Fibroblast of the aortic adventitia (primary cell): ENCODE results near the gene SLIT3. TPM values are rescaled to one million over a fixed set of nuclear protein-coding genes. Genes with fewer than 3 reads are reported as not detected.

ENCODE experiments used
- DNase-seq: peaks from one replicate; pipeline ENCODE4 v3.0.0-alpha.2; 2010; ENCODE audit warnings: low read depth
- H3K4me3 ChIP-seq: 2 replicates; pipeline ENCODE4 v1.5.1; 2011; ENCODE audit warnings: low read depth, mild to moderate bottlenecking, control low read depth, low read length, moderate library complexity
- total RNA-seq: library from RNA; depleted of rRNA; stranded (reverse); fragments of >200 nt; gene quantifications from 2 replicates; pipeline ENCODE4 v1.2.3, GENCODE V29; 2012; ENCODE audit warnings: low replicate concordance
- TF ChIP-seq, protein P1 (sequence below): IDR thresholded peaks from 2 replicates; pipeline ENCODE4 v1.5.1; 2011; ENCODE audit warnings: mild to moderate bottlenecking, low read length, control low read depth, inconsistent platforms; ENCODE audit not compliant: insufficient read depth

The SLIT3 gene
- total RNA-seq, 1 donor, result 65.3 TPM

GRCh38 chr5:169272731-169273427 lies 28.1 kb downstream of the SLIT3 start:
- no peak for DNase-seq
- H3K4me3 ChIP-seq, result no peak overlapping the region
- TF ChIP-seq, protein P1, sequence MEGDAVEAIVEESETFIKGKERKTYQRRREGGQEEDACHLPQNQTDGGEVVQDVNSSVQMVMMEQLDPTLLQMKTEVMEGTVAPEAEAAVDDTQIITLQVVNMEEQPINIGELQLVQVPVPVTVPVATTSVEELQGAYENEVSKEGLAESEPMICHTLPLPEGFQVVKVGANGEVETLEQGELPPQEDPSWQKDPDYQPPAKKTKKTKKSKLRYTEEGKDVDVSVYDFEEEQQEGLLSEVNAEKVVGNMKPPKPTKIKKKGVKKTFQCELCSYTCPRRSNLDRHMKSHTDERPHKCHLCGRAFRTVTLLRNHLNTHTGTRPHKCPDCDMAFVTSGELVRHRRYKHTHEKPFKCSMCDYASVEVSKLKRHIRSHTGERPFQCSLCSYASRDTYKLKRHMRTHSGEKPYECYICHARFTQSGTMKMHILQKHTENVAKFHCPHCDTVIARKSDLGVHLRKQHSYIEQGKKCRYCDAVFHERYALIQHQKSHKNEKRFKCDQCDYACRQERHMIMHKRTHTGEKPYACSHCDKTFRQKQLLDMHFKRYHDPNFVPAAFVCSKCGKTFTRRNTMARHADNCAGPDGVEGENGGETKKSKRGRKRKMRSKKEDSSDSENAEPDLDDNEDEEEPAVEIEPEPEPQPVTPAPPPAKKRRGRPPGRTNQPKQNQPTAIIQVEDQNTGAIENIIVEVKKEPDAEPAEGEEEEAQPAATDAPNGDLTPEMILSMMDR, result no peak

DNA sequence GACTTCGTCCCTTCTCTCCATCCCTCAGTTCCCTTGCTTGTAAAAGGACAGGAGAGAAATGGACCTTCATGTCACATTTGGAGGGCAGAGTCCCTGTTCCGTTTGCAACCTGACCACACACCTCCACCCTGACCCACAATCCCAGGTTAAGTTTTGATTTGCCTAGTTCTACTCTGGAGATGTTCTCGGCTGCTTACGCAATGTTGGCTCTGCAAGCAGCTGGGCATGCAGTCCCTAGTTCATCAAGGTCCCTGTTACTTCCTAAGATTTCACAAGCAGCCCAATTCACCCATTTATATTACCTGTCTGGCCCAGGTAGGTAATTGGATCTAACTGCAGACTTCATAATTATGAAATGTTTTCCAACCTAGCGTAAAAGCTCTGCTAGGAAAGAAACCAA lies 28.8 kb downstream of the SLIT3 start:
- no peak overlapping the region for H3K4me3 ChIP-seq
- TF ChIP-seq, protein P1, result no peak
- DNase-seq, result no peak

DNA sequence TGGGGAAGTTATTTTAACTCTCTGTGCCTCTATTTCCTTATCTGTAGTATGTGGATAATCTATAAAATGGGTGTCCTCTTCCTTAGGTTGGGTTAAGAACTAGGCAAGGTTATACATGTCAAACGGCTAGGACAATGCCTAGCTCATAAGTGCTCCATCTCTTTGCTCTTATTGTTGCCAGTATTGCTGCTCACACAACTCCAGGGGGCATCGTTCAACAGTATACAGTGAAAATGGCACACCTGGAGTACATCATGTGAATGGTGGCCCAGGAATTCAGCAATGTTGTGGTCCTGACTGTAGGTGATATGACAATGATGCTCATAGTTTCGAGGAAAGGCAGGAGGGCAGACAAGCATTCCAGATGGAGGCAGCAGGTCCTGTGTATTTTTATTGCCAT lies 30.1 kb downstream of the SLIT3 start:
- TF ChIP-seq, protein P1, result no peak
- no peak overlapping the region for H3K4me3 ChIP-seq
- DNase-seq, result no peak

DNA sequence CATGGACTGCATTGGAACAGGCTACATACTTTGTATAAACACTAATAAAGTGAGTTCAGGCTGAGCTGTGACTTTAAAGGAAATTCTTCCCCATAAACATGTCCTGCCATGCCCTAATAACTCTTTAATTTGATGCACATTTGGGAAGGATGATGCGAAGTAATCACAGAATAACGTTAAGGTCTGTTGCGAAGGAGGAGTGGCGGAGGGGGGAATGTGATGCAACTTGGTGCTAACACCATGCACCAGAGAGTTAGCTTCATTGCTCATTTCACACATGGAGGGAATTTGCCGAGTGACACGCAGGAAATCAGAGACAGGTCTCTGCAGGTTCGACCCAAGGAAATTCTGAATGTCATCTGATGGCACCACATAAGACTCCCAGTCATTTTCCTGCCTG lies 32.9 kb downstream of the SLIT3 start:
- DNase-seq, result peak; percentile 56
- H3K4me3 ChIP-seq, result no peak overlapping the region
- TF ChIP-seq, protein P1, result no peak

DNA sequence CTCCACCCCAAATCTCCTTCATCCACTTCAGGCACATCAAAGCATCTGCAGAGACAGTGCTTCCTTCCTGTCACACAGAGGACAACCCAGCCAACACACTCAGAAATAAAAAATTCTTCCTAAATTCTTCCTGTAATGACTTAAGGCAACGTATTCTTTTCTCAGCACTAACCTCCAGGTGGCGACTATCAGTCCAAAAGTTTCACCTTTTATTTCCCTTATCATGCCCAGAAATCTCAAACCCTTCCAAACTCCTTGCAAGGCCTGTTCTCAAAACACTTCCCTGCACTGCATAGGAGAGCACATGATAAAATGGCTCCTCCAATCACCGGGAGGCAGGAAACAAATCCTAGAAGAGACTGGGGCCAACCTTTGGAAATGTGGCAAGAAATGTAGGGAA lies 35.1 kb downstream of the SLIT3 start:
- no peak overlapping the region for H3K4me3 ChIP-seq
- TF ChIP-seq, protein P1, result peak; percentile 14
- DNase-seq, result no peak

GRCh38 chr5:169263591-169263990 lies 37.3 kb downstream of the SLIT3 start:
- TF ChIP-seq, protein P1, result no peak
- DNase-seq, result peak; percentile 27
- H3K4me3 ChIP-seq, result no peak overlapping the region

DNA sequence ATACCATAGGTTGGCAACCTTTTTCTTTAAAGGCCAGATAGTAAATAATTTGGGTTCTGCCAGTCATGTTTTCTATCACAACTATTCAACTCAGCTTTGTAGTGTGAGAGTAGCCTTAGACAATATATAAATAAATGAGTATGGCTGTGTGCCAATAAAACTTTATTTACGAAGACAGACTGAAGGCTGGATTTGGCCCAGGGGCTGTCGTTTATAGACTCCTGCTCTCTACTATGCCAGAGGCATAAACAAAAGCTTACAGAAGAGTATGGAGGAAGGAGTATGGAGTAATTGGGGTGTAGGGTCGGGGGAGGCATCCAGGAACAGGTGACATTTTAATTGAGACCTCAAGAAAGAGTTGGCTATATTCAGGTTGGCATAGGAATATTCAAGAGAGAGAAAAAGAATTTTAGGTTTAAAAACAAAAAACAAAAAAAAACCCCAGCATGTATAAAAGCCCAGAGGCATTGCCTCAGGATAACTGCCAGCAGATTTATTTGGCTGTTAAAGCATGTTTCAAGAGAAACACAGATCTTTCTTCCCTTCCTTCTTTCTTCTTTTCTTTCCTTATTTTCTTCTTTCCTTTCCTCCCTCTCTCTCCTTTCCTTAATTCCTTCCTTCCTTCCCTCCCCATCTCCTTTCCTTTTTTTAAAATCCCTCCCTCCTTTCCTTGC lies 39.9 kb downstream of the SLIT3 start:
- TF ChIP-seq, protein P1, result no peak
- no peak overlapping the region for H3K4me3 ChIP-seq
- DNase-seq, result no peak
